GM19025 (cell line): ENCODE measurements around the gene ELMO3.

Experiments used
- ATAC-seq: cut with Tn5 transposase; IDR thresholded peaks from one replicate; pipeline ENCODE4 v1.9.1; 2021; ENCODE audit warnings: mild to moderate bottlenecking, low read depth, moderate library complexity; ENCODE audit not compliant: unreplicated experiment

ELMO3 gene

GRCh38 chr16:67252609-67253497 is 53.9 kb downstream of the ELMO3 start:
- ATAC-seq: no peak
